SJCRH30 (cell line): ENCODE measurements around the gene RNASE4. TPM values are rescaled to one million over a fixed set of nuclear protein-coding genes. Genes with fewer than 3 reads are reported as not detected.
"Not testable (repeated sequence)": the region's sequence is repeated elsewhere in the genome, so short reads cannot be mapped to it uniquely, and the experiment has no call there.

Source experiments
- DNase-seq, 2 experiments: peaks; one replicate each; pipeline ENCODE4 v3.0.0-alpha.2; 2015 to 2020
- H3K27ac ChIP-seq: fragments of 250-450 bp; sonication (Bioruptor Pico); 2 replicates; pipeline ENCODE4 v1.5.1; 2020; ENCODE audit warnings: mild to moderate bottlenecking, moderate library complexity
- H3K27me3 ChIP-seq: fragments of 250-450 bp; sonication (Bioruptor Pico); 2 replicates; pipeline ENCODE4 v1.5.1; 2020; ENCODE audit warnings: mild to moderate bottlenecking, moderate library complexity
- H3K36me3 ChIP-seq: fragments of 250-450 bp; sonication (Bioruptor Pico); 2 replicates; pipeline ENCODE4 v1.5.1; 2020; ENCODE audit warnings: mild to moderate bottlenecking, moderate library complexity
- H3K4me1 ChIP-seq: fragments of 250-450 bp; sonication (Bioruptor Pico); 2 replicates; pipeline ENCODE4 v1.5.1; 2020; ENCODE audit warnings: mild to moderate bottlenecking, moderate library complexity
- H3K4me3 ChIP-seq: fragments of 250-450 bp; sonication (Bioruptor Pico); 2 replicates; pipeline ENCODE4 v1.5.1; 2020; ENCODE audit warnings: mild to moderate bottlenecking, moderate library complexity
- H3K9me3 ChIP-seq: fragments of 250-450 bp; sonication (Bioruptor Pico); replicated peaks from 2 replicates; pipeline ENCODE4 v1.5.1; 2020; ENCODE audit warnings: mild to moderate bottlenecking, moderate library complexity
- total RNA-seq: library from RNA; depleted of rRNA; stranded (reverse); fragments of >200 nt; shearing (Covaris generic); gene quantifications from 2 replicates; pipeline ENCODE4 v1.2.3, GENCODE V29; 2014; rRNA removed

Gene RNASE4
- total RNA-seq, 1 experiment from 2014 or later: 0.69 TPM

GRCh38 chr14:20732979-20733635, 48.7 kb downstream of the RNASE4 start:
- Histone ChIP-seq H3K9me3 (no peaks in the 10 kb centered on the region), H3K4me3 (no peak overlapping the region), H3K27me3 (no peaks in the 10 kb centered on the region), H3K36me3 (no peaks in the 10 kb centered on the region), H3K27ac (no peak overlapping the region), H3K4me1 (no peaks in the 10 kb centered on the region)
- no peak for DNase-seq

- no peaks in the 10 kb centered on the region for H3K4me1 ChIP-seq
- no peak for DNase-seq
- H3K9me3 ChIP-seq: no peaks in the 10 kb centered on the region
- no peak overlapping the region for H3K4me3 ChIP-seq
- H3K36me3 ChIP-seq: no peaks in the 10 kb centered on the region
- no peak overlapping the region for H3K27ac ChIP-seq
- no peaks in the 10 kb centered on the region for H3K27me3 ChIP-seq
Observed at GRCh38 chr14:20733684-20734429, 49.5 kb downstream of the RNASE4 start.

DNA sequence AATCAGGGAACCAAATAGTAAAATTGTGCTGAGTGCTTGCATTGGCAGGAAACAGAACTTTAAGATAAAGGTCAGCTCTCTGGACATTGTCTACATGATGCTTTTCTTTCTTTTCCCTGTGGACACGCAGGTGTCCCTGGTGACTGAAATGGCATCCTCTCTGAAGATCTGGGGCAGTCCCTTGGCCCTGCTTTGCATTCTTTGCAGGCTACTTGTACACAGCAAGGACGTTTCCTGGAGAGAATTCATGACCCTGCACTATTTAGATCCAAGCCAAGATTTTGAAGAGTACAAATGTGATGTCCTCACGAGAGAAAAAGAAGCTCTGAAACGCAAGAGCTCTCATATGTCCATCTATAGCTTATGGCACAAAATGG, 50.1 kb downstream of the RNASE4 start:
- Histone ChIP-seq H3K36me3 (no peaks in the 10 kb centered on the region), H3K27ac (no peak overlapping the region), H3K4me1 (no peaks in the 10 kb centered on the region), H3K4me3 (no peak overlapping the region), H3K9me3 (no peaks in the 10 kb centered on the region), H3K27me3 (no peaks in the 10 kb centered on the region)
- DNase-seq: no peak

GRCh38 chr14:20738292-20738691, 53.9 kb downstream of the RNASE4 start:
- not testable (repeated sequence) for H3K27me3 ChIP-seq, H3K27ac ChIP-seq, H3K4me1 ChIP-seq, H3K9me3 ChIP-seq, DNase-seq, H3K4me3 ChIP-seq, H3K36me3 ChIP-seq

GRCh38 chr14:20742132-20742531, 57.8 kb downstream of the RNASE4 start:
- no peaks in the 10 kb centered on the region for H3K9me3 ChIP-seq
- H3K4me1 ChIP-seq: no peaks in the 10 kb centered on the region
- no peak overlapping the region for H3K4me3 ChIP-seq
- DNase-seq: no peak
- H3K27me3 ChIP-seq: no peaks in the 10 kb centered on the region
- H3K27ac ChIP-seq: no peak overlapping the region
- no peaks in the 10 kb centered on the region for H3K36me3 ChIP-seq

DNA sequence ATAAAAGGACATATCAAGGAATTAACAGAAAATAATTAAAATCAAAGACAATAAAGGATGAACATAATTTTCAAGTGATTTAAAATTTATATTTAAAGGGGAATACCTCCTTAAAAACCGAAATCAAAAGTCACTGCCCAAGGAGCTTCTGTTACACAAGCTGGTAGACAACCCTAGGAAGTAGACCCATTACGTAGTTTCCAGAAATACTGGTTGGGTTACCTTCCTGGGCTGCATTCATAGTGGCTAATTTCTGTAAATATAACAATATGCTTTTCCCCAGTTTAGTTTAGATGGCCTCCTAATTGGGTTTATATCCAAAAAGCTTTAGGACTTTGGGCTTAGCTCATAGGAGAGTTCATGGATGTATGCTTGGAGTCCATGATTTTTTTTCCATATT, 59.2 kb downstream of the RNASE4 start:
- Histone ChIP-seq H3K4me1 (no peaks in the 10 kb centered on the region), H3K4me3 (no peak overlapping the region)

GRCh38 chr14:20745571-20746358, 61.4 kb downstream of the RNASE4 start, which contains the start of gene EDDM3A:
Gene EDDM3A (plus strand): TSS chr14:20745887. CDS start chr14:20747581, 1,694 bp downstream.
- Histone ChIP-seq H3K36me3 (no peaks in the 10 kb centered on the region), H3K27ac (no peak within 1 kb of the TSS), H3K9me3 (no peaks in the 10 kb centered on the region), H3K4me3 (no peak within 1 kb of the TSS), H3K27me3 (no peaks in the 10 kb centered on the region), H3K4me1 (no peaks in the 10 kb centered on the region)
- no peak for DNase-seq

More for the DNA sequence above, 59.2 kb downstream of the RNASE4 start:
- H3K27me3 ChIP-seq: no peaks in the 10 kb centered on the region
- no peaks in the 10 kb centered on the region for H3K36me3 ChIP-seq
- no peak for DNase-seq
- no peak overlapping the region for H3K27ac ChIP-seq
- H3K9me3 ChIP-seq: no peaks in the 10 kb centered on the region

DNA sequence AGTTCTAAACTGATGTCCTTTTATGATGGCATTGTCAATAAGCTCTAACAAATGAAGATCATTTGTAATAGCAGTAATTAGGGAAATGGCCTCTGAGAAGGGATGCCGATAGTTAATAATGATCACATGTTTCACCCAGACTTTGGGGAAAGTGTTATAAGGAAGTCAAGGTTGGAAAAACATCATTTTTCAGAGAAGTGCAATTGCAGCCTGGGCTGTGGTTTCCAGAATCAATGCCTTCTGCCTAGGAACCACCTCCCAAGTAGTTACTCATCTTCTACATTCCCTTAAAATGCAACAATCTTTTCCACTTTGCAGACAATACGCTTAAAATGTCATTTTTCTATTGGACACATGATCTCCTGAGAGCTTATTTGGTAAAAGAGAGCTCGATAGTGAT, 62.2 kb downstream of the RNASE4 start:
- Histone ChIP-seq H3K27ac (no peak overlapping the region), H3K36me3 (no peaks in the 10 kb centered on the region), H3K4me1 (no peaks in the 10 kb centered on the region), H3K27me3 (no peaks in the 10 kb centered on the region), H3K4me3 (no peak overlapping the region), H3K9me3 (no peaks in the 10 kb centered on the region)
- DNase-seq: no peak

- Histone ChIP-seq H3K27me3 (no peaks in the 10 kb centered on the region), H3K9me3 (no peaks in the 10 kb centered on the region)
Observed at GRCh38 chr14:20748439-20748838, 64.1 kb downstream of the RNASE4 start.

GRCh38 chr14:20750194-20750593, 65.8 kb downstream of the RNASE4 start:
- H3K4me3 ChIP-seq: no peak overlapping the region

More at GRCh38 chr14:20748439-20748838, 64.1 kb downstream of the RNASE4 start:
- H3K27ac ChIP-seq: no peak overlapping the region
- H3K4me1 ChIP-seq: no peaks in the 10 kb centered on the region
- H3K36me3 ChIP-seq: no peaks in the 10 kb centered on the region
- no peak for DNase-seq
- no peak overlapping the region for H3K4me3 ChIP-seq

More at GRCh38 chr14:20750194-20750593, 65.8 kb downstream of the RNASE4 start:
- H3K36me3 ChIP-seq: no peaks in the 10 kb centered on the region
- DNase-seq: no peak
- H3K4me1 ChIP-seq: no peaks in the 10 kb centered on the region
- no peak overlapping the region for H3K27ac ChIP-seq
- H3K27me3 ChIP-seq: no peaks in the 10 kb centered on the region
- H3K9me3 ChIP-seq: no peaks in the 10 kb centered on the region

Other genes with a start within 250 kb of the RNASE4 start
- gene KLHL33, start 248.4 kb upstream of the RNASE4 start, total RNA-seq: not detected in 2 replicates
- 27.2 and 34.1 TPM in 2 replicates for gene OSGEP, start 229.7 kb upstream of the RNASE4 start, total RNA-seq
- 221 and 235 TPM in 2 replicates for gene APEX1, start 229.3 kb upstream of the RNASE4 start, total RNA-seq
- gene PIP4P1, start 223.1 kb upstream of the RNASE4 start, total RNA-seq: 24.2 and 25.0 TPM in 2 replicates
- gene PNP, start 215.2 kb upstream of the RNASE4 start, total RNA-seq: 29.9 and 36.8 TPM in 2 replicates
- gene RNASE10, start 179.0 kb upstream of the RNASE4 start, total RNA-seq: not detected in 2 replicates
- gene RNASE9, start 123.5 kb upstream of the RNASE4 start, total RNA-seq: not detected in 2 replicates
- not detected in 2 replicates for gene RNASE11, start 96.6 kb upstream of the RNASE4 start, total RNA-seq
- not detected in 2 replicates for gene RNASE12, start 93.2 kb upstream of the RNASE4 start, total RNA-seq
- not detected in 2 replicates for gene OR6S1, start 42.9 kb upstream of the RNASE4 start, total RNA-seq
- 0.49 and 0.79 TPM in 2 replicates for gene ANG, start 4.2 kb downstream of the RNASE4 start, total RNA-seq
- gene EDDM3A, start 61.3 kb downstream of the RNASE4 start, total RNA-seq: not detected in 2 replicates
- gene EDDM3B, start 83.8 kb downstream of the RNASE4 start, total RNA-seq: not detected in 2 replicates
- not detected in 2 replicates for gene RNASE6, start 96.7 kb downstream of the RNASE4 start, total RNA-seq
- gene RNASE1, start 118.3 kb downstream of the RNASE4 start, total RNA-seq: not detected in 2 replicates
- gene RNASE3, start 206.8 kb downstream of the RNASE4 start, total RNA-seq: not detected in 2 replicates